ENCODE data around the gene AOPEP.

Gene AOPEP

DNA sequence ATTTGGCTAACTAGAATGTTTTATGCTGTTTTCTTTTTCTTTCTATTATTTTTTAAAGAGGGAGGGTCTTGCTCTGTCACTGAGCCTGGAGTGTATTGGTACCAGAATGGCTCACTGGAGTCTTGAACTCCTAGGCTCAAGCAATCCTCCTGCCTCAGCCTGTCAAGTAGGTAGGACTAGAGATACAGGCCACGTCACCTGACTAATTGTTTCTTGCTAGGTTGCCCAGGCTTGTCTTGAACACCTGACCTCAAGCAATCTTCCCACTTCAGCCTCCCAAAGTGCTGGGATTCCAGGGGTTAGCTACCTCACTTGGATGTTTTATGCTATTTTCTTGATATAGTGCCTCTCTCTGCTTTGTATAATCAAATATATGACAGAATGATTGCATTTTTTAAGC, 166.2 kb downstream of the AOPEP start:
- no peaks in the 10 kb centered on the region for H3K4me1 ChIP-seq (ENCODE audit: low read length)
- no peak for DNase-seq
- TF ChIP-seq CTCF (IDR thresholded peaks at IDR 0.05; ENCODE audit: low read length) (no peak), EZH2phosphoT487 (IDR thresholded peaks at IDR 0.05; ENCODE audit: low read length) (no peak), EZH2 (optimal IDR thresholded peaks at IDR 0.05; ENCODE audit: low read depth, low read length) (no peak)
- no peaks in the 10 kb centered on the region for H3K9me3 ChIP-seq (replicated peaks; ENCODE audit: insufficient read depth, low read length)
- no peaks in the 10 kb centered on the region for H4K20me1 ChIP-seq (ENCODE audit: insufficient read depth, low read length)
- H3K9me2 ChIP-seq (replicated peaks; ENCODE audit: insufficient read depth, low read length), result no peaks in the 10 kb centered on the region
- H2AFZ ChIP-seq (ENCODE audit: low read length), result no peak overlapping the region
- no peak overlapping the region for H3K4me3 ChIP-seq (ENCODE audit: low read length)
- no peaks in the 10 kb centered on the region for H3K27me3 ChIP-seq (replicated peaks; ENCODE audit: insufficient read depth, low read length)
- no peak overlapping the region for H3K27ac ChIP-seq (ENCODE audit: low read length)
- no peak overlapping the region for H3K9ac ChIP-seq (ENCODE audit: low read length)
- no peaks in the 10 kb centered on the region for H3K36me3 ChIP-seq (replicated peaks; ENCODE audit: insufficient read depth, low read length)
- H3F3A ChIP-seq (ENCODE audit: insufficient read depth, low read length), result no peaks in the 10 kb centered on the region
- H3K4me2 ChIP-seq (ENCODE audit: low read depth, low read length), result no peak overlapping the region
- H3K79me2 ChIP-seq (ENCODE audit: low read length), result no peaks in the 10 kb centered on the region

- Histone ChIP-seq H2AFZ (ENCODE audit: low read length) (no peak overlapping the region), H3K4me3 (ENCODE audit: low read length) (no peak overlapping the region), H4K20me1 (ENCODE audit: insufficient read depth, low read length) (no peaks in the 10 kb centered on the region), H3F3A (ENCODE audit: insufficient read depth, low read length) (no peaks in the 10 kb centered on the region), H3K27me3 (replicated peaks; ENCODE audit: insufficient read depth, low read length) (no peaks in the 10 kb centered on the region), H3K36me3 (replicated peaks; ENCODE audit: insufficient read depth, low read length) (no peaks in the 10 kb centered on the region), H3K9me3 (replicated peaks; ENCODE audit: insufficient read depth, low read length) (no peaks in the 10 kb centered on the region), H3K27ac (ENCODE audit: low read length) (no peak overlapping the region), H3K4me2 (ENCODE audit: low read depth, low read length) (no peak overlapping the region), H3K9ac (ENCODE audit: low read length) (no peak overlapping the region), H3K4me1 (ENCODE audit: low read length) (no peaks in the 10 kb centered on the region), H3K79me2 (ENCODE audit: low read length) (no peaks in the 10 kb centered on the region), H3K9me2 (replicated peaks; ENCODE audit: insufficient read depth, low read length) (no peaks in the 10 kb centered on the region)
- TF ChIP-seq EZH2 (optimal IDR thresholded peaks at IDR 0.05; ENCODE audit: low read depth, low read length) (no peak), CTCF (IDR thresholded peaks at IDR 0.05; ENCODE audit: low read length) (no peak)
- no peak for DNase-seq
Observed at GRCh38 chr9:94894094-94894699, 167.7 kb downstream of the AOPEP start.

GRCh38 chr9:94895668-94896067, 169.2 kb downstream of the AOPEP start:
- TF ChIP-seq EZH2phosphoT487 (IDR thresholded peaks at IDR 0.05; ENCODE audit: low read length) (no peak), CTCF (IDR thresholded peaks at IDR 0.05; ENCODE audit: low read length) (no peak), EZH2 (optimal IDR thresholded peaks at IDR 0.05; ENCODE audit: low read depth, low read length) (no peak)
- Histone ChIP-seq H3K9me3 (replicated peaks; ENCODE audit: insufficient read depth, low read length) (no peaks in the 10 kb centered on the region), H2AFZ (ENCODE audit: low read length) (no peak overlapping the region), H3K9ac (ENCODE audit: low read length) (no peak overlapping the region), H3F3A (ENCODE audit: insufficient read depth, low read length) (no peaks in the 10 kb centered on the region), H4K20me1 (ENCODE audit: insufficient read depth, low read length) (no peaks in the 10 kb centered on the region), H3K79me2 (ENCODE audit: low read length) (no peaks in the 10 kb centered on the region), H3K27me3 (replicated peaks; ENCODE audit: insufficient read depth, low read length) (no peaks in the 10 kb centered on the region), H3K36me3 (replicated peaks; ENCODE audit: insufficient read depth, low read length) (no peaks in the 10 kb centered on the region), H3K4me2 (ENCODE audit: low read depth, low read length) (no peak overlapping the region), H3K9me2 (replicated peaks; ENCODE audit: insufficient read depth, low read length) (no peaks in the 10 kb centered on the region), H3K27ac (ENCODE audit: low read length) (no peak overlapping the region), H3K4me1 (ENCODE audit: low read length) (no peaks in the 10 kb centered on the region), H3K4me3 (ENCODE audit: low read length) (no peak overlapping the region)
- no peak for DNase-seq

Measured in MM.1S (cell line).